Measurements from ENCODE around the gene CNTNAP2.

Gene CNTNAP2

GRCh38 chr7:148367731-148368475 lies 2251.3 kb downstream of the CNTNAP2 start:
- ATAC-seq (ENCODE audit: insufficient read depth, low read depth) (no peak), DNase-seq (no peak)
- Histone ChIP-seq H4K20me1 (ENCODE audit: insufficient read depth, low read length) (no peaks in the 10 kb centered on the region), H3K79me2 (ENCODE audit: insufficient read depth, low read length) (no peaks in the 10 kb centered on the region), H2AFZ (ENCODE audit: low read depth, low read length) (no peak overlapping the region), H3K36me3 (ENCODE audit: insufficient read depth, low read length) (no peaks in the 10 kb centered on the region), H3K4me2 (ENCODE audit: insufficient read depth, low read length) (no peak overlapping the region), H3K27ac (ENCODE audit: low read length) (no peak overlapping the region), H3K4me3 (ENCODE audit: low read depth in 1 of 2, low read length in 2 of 2) (no peak overlapping the region), H3K9me3 (ENCODE audit: insufficient read depth, low read length, severe bottlenecking) (no peaks in the 10 kb centered on the region), H3K27me3 (ENCODE audit: insufficient read depth, low read length, poor library complexity) (no peaks in the 10 kb centered on the region), H3K4me1 (ENCODE audit: insufficient read depth, low read length) (no peaks in the 10 kb centered on the region), H3K9ac (ENCODE audit: low read depth, low read length) (no peak overlapping the region)
- TF ChIP-seq EZH2 (IDR thresholded peaks at IDR 0.05; ENCODE audit: borderline replicate concordance, low read depth, low read length, severe bottlenecking) (no peak), CTCF (IDR thresholded peaks at IDR 0.05; ENCODE audit: borderline replicate concordance, extremely low read depth, low read length, poor library complexity, severe bottlenecking) (no peak)

DNA sequence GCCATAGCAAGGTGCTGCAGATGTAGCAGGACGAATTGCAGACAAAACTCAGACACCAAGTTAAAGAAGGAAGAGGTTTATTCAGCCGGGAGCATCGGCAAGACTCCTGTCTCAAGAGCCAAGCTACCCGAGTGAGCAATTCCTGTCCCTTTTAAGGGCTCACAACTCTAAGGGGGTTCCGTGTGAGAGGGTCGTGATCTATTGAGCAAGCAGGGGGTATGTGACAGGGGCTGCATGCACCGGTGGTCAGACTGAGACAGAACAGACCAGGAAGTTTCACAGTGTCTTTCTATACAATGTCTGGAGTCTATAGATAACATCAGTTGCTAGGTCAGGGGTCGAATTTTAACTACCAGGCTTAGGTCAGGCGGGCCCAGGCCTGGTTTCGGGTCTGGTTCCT lies 2252.0 kb downstream of the CNTNAP2 start:
- no peaks in the 10 kb centered on the region for H3K79me2 ChIP-seq (ENCODE audit: insufficient read depth, low read length)
- H4K20me1 ChIP-seq (ENCODE audit: insufficient read depth, low read length) = no peaks in the 10 kb centered on the region
- ATAC-seq (ENCODE audit: insufficient read depth, low read depth) (no peak), DNase-seq (no peak)
- H3K27ac ChIP-seq (ENCODE audit: low read length) = no peak overlapping the region
- no peak overlapping the region for H3K4me3 ChIP-seq (ENCODE audit: low read depth in 1 of 2, low read length in 2 of 2)
- TF ChIP-seq CTCF (IDR thresholded peaks at IDR 0.05; ENCODE audit: borderline replicate concordance, extremely low read depth, low read length, poor library complexity, severe bottlenecking) = no peak
- TF ChIP-seq EZH2 (IDR thresholded peaks at IDR 0.05; ENCODE audit: borderline replicate concordance, low read depth, low read length, severe bottlenecking) = no peak
- H2AFZ ChIP-seq (ENCODE audit: low read depth, low read length) = no peak overlapping the region
- H3K9me3 ChIP-seq (ENCODE audit: insufficient read depth, low read length, severe bottlenecking) = no peaks in the 10 kb centered on the region
- H3K36me3 ChIP-seq (ENCODE audit: insufficient read depth, low read length) = no peaks in the 10 kb centered on the region
- no peak overlapping the region for H3K9ac ChIP-seq (ENCODE audit: low read depth, low read length)
- no peaks in the 10 kb centered on the region for H3K4me1 ChIP-seq (ENCODE audit: insufficient read depth, low read length)
- H3K4me2 ChIP-seq (ENCODE audit: insufficient read depth, low read length) = no peak overlapping the region
- H3K27me3 ChIP-seq (ENCODE audit: insufficient read depth, low read length, poor library complexity) = no peaks in the 10 kb centered on the region

- no peak for ATAC-seq (ENCODE audit: insufficient read depth, low read depth)
- no peak overlapping the region for H3K4me2 ChIP-seq (ENCODE audit: insufficient read depth, low read length)
- no peaks in the 10 kb centered on the region for H3K9me3 ChIP-seq (ENCODE audit: insufficient read depth, low read length, severe bottlenecking)
- H3K27ac ChIP-seq (ENCODE audit: low read length) = no peak overlapping the region
- no peak overlapping the region for H3K9ac ChIP-seq (ENCODE audit: low read depth, low read length)
- no peaks in the 10 kb centered on the region for H4K20me1 ChIP-seq (ENCODE audit: insufficient read depth, low read length)
- no peak for DNase-seq
- H2AFZ ChIP-seq (ENCODE audit: low read depth, low read length) = no peak overlapping the region
- no peaks in the 10 kb centered on the region for H3K36me3 ChIP-seq (ENCODE audit: insufficient read depth, low read length)
- no peak overlapping the region for H3K4me3 ChIP-seq (ENCODE audit: low read depth in 1 of 2, low read length in 2 of 2)
- no peaks in the 10 kb centered on the region for H3K27me3 ChIP-seq (ENCODE audit: insufficient read depth, low read length, poor library complexity)
- H3K79me2 ChIP-seq (ENCODE audit: insufficient read depth, low read length) = no peaks in the 10 kb centered on the region
- H3K4me1 ChIP-seq (ENCODE audit: insufficient read depth, low read length) = no peaks in the 10 kb centered on the region
- TF ChIP-seq CTCF (IDR thresholded peaks at IDR 0.05; ENCODE audit: borderline replicate concordance, extremely low read depth, low read length, poor library complexity, severe bottlenecking) (no peak), EZH2 (IDR thresholded peaks at IDR 0.05; ENCODE audit: borderline replicate concordance, low read depth, low read length, severe bottlenecking) (no peak)
These were observed 2254.8 kb downstream of the CNTNAP2 start for GRCh38 chr7:148371280-148371937.
